Stimulated activated CD4-positive, alpha-beta T cell treated with anti-CD3 and anti-CD28 coated beads, Interleukin-15, amount 100 ng/mL, for 48 hours (primary cell): ENCODE measurements around the gene CCDC106.

ENCODE experiments used
- DNase-seq, 2 donors: peaks; one replicate each; pipeline ENCODE4 v3.0.0-alpha.2; 2020; ENCODE audit warnings: low read depth in 2 of 2

The CCDC106 gene

DNA sequence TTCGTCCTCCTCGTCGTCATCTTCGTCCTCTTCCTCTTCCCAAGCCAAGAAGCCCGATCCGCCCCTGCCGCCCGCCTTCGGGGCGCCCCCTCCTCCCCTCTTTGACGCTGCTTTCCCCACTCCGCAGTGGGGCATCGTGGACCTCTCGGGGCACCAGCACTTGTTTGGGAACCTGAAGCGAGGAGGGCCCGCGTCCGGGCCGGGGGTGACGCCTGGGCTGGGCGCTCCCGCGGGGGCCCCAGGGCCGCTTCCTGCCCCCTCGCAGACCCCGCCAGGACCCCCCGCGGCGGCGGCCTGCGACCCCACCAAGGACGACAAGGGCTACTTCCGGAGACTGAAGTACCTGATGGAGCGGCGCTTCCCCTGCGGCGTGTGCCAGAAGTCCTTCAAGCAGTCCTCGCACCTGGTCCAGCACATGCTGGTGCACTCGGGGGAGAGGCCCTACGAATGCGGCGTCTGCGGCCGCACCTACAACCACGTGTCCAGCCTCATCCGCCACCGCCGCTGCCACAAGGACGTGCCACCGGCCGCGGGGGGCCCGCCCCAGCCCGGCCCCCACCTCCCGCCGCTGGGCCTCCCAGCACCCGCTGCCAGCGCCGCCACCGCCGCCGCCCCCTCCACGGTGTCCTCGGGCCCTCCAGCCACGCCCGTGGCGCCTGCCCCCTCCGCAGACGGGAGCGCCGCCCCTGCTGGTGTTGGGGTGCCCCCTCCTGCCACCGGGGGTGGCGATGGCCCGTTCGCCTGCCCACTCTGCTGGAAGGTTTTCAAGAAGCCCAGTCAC, 33.9 kb upstream of the CCDC106 start:
- no peak for DNase-seq

DNA sequence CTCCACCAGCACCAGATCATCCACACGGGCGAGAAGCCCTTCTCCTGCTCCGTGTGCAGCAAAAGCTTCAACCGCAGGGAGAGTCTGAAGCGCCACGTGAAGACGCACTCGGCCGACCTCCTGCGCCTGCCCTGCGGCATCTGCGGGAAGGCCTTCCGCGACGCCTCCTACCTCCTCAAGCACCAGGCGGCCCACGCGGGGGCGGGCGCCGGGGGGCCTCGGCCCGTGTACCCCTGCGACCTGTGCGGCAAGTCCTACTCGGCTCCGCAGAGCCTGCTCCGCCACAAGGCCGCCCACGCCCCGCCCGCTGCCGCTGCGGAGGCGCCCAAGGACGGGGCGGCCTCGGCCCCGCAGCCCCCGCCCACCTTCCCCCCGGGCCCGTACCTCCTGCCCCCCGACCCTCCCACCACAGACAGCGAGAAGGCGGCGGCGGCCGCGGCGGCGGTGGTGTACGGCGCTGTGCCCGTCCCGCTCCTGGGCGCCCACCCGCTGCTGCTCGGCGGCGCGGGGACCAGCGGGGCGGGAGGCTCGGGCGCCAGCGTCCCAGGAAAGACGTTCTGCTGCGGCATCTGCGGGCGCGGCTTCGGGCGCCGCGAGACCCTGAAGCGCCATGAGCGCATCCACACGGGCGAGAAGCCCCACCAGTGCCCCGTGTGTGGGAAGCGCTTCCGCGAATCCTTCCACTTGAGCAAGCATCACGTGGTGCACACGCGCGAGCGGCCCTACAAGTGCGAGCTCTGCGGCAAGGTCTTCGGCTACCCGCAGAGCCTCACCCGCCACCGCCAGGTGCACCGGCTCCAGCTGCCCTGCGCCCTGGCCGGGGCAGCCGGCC, 33.1 kb upstream of the CCDC106 start:
- DNase-seq = no peak

DNA sequence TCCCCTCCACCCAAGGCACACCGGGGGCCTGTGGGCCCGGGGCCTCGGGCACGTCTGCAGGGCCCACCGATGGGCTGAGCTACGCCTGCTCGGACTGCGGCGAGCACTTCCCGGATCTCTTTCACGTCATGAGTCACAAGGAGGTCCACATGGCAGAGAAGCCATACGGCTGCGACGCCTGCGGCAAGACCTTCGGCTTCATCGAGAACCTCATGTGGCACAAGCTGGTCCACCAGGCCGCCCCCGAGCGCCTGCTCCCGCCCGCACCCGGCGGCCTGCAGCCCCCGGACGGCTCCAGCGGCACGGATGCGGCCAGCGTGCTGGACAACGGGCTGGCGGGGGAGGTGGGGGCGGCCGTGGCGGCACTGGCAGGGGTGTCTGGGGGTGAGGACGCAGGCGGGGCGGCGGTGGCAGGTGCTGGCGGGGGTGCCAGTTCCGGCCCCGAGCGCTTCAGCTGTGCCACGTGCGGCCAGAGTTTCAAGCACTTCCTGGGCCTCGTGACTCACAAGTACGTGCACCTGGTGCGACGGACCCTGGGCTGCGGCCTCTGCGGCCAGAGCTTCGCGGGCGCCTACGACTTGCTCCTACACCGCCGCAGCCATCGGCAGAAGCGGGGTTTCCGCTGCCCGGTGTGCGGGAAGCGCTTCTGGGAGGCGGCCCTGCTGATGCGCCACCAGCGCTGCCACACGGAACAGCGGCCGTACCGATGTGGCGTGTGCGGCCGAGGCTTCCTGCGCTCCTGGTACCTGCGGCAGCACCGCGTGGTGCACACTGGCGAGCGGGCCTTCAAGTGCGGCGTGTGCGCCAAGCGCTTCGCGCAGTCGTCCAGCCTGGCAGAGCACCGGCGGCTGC, 32.2 kb upstream of the CCDC106 start:
- DNase-seq = no peak

DNA sequence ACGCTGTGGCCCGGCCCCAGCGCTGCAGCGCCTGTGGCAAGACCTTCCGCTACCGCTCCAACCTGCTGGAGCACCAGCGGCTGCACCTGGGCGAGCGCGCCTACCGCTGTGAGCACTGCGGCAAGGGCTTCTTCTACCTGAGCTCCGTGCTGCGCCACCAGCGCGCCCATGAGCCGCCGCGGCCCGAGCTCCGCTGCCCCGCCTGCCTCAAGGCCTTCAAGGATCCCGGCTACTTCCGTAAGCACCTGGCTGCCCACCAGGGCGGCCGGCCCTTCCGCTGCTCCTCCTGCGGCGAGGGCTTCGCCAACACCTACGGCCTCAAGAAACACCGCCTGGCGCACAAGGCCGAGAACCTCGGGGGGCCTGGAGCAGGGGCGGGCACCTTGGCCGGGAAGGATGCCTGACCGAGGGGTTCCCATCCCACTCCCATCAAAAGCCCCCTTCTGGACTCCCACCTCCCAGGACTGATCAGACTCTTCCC, 31.6 kb upstream of the CCDC106 start:
- DNase-seq = no peak

DNA sequence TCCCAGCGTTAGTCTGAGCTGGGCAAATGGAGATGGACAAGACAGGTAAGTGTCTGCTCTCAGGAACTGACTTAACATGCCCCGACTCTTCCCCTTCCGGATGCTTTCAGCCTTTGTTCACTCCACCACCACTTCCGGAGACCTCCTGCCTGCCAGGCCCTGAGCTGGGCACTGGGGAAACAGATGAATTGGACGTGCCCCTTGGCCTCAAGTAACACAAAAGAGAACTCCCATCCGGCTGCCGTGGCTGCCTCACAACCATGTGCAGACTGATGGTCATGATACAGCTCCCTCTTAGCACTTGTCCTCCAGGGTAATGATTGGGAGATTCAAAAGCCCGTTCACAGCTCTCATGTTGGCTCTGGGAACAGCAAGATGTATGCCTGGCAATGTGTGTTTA, 30.6 kb upstream of the CCDC106 start:
- no peak for DNase-seq

DNA sequence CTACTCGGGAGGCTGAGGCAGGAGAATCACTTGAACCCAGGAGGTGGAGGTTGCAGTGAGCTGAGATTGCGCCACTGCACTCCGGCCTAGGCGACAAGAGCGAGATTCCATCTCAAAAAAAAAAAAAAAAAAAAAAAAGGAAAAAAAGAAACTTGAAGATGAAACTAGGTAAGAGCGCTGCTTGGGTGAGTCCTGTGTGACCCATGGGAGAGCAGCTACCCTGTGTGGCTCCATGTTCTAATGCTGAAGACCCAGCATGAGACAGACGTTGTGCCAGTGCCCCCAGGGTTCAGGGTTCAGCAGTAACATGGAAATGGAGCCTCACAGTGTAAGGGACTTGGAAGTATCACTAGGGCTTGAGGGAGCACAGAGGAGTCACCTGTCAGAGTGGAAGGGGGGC, 29.6 kb upstream of the CCDC106 start:
- no peak for DNase-seq

DNA sequence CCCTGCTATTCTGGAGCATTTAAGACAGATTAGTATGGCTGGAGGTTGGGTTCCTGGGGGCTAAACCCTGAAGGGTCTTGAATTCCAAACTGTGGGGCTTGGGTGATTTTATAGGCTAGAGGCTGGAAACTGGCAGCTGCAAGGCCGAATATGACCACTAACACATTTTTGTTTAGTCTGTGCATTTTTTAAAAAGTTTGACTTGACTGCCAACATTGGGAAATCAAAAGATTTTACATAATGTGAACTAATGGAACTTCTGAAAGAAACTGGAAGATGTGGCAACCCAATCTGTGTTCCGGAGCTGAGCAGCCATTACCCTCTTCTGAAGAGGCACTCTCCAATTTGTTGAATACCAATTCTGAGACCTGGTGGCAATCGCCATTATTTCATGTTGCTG, 28.7 kb upstream of the CCDC106 start:
- no peak for DNase-seq

DNA sequence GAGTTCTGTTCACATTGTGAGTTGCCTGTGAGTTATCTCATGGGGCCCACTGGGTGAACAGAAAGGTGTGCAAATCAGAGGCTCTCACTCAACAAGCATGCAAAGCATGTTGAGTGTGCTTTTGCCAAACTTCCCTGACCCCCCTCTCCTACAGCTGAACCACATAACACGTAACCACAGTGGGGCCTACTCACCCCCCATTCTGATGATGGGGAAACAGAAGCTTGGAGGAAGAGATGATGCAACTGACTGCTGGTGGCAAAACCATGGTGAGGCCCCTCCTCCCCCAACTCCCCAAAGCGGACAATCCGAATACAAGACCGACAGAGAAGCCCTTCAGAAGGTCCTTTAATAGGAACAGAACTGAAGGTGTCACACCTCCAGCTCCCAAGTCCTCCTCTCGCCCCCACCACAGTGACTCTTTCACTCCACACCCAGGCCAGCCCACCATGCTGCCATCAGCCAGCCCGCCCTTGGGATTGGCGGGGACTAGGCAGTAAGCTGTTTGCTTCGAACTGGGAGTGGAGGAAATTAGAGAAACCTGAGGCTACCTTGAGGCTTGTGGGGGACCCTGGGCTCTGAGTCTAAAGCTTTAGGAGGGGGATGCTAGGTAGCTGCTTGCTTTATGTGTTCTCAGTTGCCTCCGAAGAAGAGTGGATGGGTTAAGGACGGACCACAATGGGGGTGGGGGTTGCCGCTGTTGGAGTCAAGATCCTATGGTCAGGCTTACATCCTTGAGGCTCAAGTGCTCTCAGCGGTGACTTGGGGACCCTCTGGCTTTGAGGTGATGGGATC, 27.4 kb upstream of the CCDC106 start:
- DNase-seq = no peak

DNA sequence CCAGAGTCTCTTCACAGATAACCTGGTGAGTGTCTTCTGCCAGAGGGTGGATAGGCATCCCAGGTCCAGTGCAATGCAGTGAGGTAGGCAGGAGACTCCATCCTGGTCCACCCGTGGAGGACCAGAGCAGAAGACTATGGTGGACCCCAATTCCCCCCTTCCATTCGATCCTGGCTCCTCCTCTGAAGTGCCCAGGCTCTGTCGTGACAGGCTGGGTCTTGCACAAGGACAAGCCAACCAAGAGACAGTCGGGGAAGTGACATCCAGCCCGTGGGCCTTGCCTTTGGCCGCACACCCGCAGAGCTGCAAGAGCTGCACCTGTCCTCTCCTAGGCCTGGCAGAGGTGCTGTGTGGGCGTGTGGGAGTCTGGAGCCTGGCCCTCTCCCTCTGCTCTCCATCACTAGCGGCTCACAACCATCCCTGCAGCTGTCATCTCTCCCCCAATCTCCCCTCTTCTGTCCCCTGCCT, 26.8 kb upstream of the CCDC106 start:
- DNase-seq = no peak

DNA sequence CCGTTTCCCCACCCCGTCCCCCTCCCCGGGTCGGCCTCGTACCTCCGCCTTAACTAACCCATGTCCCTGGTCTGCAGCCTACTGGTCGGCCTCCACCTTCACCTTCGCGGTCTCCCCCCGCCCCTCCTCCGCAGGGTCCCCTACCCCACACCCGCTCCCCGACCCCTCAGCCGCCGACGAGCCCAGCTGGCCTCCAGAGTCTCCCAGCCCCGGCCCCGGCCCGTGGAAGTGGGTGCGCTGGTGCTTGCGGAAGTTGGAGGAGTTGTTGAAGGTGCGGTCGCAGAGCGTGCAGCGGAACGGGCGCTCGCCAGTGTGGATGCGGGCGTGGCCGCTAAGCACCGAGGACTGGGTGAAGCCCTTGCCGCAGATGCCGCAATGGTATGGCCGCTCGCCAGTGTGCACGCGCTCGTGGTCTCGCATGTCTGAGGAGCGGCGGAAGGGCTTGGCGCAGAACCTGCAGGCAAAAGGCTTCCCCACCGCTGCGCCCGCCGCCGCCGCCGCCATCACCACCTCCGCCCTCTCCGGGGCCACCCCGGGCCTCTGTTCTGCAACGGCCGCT, 26.3 kb upstream of the CCDC106 start:
- DNase-seq = no peak

DNA sequence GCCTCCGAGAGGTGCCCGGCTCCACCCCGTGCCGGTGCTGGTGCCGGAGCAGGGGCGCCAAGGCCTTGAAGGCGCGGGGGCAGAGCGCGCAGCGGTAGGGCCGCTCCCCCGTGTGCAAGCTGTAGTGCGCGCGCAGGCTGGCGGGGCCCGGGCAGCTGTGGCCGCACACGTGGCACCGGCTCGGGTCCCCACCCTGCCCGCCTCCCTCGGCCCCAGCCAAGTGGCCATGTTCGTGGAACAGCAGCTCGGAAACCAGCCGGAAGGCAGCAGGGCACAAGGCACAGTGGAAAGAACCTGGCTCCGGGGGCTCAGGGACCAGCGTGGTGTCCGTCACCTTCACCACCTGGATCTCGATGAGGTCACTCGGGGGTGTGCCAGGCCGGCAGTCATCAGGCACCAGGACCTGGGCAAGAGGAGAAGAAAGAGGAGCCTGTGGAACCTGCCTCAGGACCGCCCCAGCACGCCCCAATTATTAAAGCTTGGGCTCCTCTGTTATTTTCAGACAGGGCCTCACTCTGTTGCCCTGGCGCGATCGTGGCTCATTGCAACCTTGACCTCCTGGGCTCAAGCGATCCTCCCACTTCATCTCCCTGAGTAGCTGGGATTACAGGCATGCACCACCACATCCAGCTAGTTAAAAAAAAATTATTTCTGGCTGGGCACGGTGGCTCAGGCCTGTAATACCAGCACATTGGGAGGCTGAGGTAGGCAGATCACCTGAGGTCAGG, 25.6 kb upstream of the CCDC106 start:
- no peak for DNase-seq

DNA sequence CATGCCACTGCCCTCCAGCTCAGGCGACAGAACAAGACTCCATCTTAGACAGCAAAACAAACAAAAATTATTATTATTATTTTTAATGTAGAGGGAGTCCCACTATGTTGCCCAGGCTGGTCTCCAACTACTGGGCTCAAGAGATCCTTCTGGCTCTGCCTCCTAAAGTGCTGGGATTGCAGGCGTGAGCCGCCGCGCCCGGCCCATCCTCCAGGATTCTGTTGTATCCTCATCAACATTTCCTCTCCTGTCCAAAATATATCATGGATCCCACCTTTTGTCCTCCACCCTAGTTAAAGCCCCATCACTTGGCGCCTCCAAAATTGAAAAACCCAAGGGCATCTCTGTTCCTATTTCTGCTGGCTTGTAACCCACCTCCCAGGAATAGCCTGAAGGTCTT, 24.9 kb upstream of the CCDC106 start:
- DNase-seq = no peak

DNA sequence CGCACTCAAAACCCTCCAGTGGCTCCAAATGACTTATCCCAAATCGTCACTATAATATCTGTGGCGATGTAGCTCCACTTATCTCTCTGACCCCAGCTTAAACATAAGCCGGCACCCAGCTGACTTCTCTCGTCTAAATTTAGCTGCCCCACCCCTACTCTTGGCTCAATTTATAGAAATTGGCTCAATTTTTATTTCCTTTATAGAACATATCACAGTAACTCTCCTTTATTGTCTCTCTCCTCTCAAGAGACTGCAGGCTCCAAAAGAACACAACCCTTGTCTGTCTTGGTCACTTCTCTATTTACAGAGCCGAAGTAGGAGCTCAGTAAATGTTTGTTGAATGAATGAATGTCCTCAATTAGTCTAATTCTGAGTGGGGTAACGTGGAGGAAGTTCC, 24.5 kb upstream of the CCDC106 start:
- no peak for DNase-seq

DNA sequence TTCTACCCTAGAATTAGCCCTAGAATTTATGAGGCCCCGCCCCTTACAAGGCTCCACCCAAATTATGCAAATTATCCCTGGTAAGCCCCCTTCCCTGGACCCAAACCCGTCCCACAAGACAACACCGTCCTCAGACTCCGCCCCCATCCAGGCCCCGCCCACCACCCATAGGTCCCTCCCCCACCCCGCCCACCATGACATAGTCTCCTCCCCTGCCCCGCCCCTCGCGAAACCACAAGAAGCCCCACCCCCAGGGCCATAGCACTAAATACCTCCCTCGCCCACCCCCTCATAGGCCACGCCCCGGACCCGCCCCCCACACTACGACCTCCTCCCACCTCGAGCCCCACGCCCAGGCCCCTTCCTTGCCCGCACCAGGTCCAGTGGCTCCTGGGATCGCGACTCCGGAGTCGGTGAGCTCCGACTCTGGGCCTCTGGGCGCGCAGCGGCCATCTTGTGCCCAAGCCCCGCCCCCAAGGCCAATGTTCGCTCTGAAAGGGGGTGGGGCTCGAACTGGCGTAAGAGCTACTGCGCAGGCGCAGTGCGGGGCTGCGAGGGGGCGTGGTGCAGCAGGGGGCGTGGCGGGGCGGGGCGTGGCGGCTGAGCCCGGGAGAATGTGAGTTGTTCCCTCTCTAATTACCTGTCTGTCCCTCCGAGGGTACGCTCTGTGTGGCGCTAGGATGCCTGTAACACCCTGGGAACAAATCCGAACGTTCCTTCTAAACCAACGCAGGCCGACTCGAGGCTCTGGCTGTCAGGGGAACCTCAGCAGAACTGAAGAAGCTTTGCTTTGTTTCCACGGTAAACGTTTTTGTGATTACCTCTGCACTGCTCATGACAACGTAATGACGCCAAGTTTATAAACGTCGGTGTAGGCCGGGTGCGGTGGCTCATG, 23.7 kb upstream of the CCDC106 start, which contains the start of gene ZNF784:
Gene ZNF784 (minus strand): TSS at position 458 of the 895 bp plus-strand sequence. CDS start 5 bp downstream, at position 453.
- DNase-seq = peak; percentile 91 to 92

DNA sequence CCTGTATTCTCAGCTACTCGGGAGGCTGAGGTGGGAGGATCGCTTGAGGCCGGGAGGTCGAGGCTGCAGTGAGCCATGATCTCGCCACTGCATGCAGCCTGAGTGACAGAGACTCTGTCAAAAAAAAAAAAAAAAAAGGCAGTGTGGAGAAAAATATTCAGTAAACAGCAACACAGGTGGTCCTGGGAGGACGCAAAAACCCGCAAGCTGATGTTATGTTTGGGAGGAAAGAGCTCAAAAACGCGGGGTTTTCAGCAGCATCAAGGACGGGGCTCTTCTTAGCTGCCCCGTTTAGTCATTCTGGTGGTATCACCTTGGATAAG, 23.0 kb upstream of the CCDC106 start:
- no peak for DNase-seq

DNA sequence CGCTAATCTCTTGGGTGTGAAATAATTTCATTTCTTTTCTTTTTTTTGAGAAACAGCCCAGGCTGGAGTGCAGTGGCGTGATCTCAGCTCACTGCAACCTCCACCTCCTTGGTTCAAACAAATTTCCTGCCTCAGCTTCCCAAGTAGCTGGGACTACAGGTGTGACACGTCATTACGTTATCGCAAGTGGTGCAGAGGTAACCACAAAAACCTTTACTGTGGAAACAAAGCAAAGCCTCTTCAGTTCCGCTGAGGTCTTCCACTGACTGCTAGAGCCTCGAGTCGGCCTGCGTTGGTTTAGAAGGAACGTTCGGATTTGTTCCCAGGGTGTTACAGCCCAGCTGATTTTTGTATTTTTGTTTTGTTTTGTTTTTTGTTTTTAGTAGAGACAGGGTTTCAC, 21.7 kb upstream of the CCDC106 start:
- no peak for DNase-seq

DNA sequence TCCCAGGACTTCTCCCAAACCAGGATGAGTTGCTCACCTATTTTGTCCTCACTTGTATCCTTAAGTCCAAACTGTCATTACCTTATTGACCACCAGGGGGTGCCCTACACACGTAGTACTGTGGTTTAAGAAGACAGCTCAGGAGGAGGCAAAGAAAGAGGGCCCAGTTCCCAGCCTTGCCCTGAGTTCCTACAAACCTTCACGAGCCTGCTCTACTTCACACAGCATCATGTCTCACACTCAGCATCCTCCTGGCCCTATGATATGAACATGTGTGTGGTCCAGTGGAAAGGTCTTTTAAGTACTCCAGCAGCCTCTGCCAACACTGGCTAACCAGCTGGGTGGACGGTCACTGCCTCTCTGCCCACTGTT, 15.6 kb upstream of the CCDC106 start:
- peak; percentile 81 to 86 for DNase-seq

DNA sequence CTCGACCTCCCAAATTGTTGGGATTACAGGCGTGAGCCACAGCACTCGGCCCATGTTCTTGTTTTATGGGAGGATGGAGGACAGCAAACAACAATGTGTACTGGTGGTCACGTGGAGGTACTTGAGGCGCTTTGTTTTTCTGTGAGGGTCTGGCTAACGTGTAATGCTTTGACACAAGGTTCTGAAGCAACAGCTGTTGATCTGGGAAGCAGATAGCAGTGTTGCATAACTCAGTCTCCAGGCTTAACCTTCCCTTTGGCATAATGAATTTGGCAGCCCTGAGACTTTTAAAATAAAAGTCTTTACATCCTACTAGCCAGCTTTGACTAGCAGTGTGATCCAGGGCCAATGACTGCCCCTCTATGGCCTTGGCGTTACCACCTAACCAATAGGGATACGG, 14.2 kb upstream of the CCDC106 start:
- DNase-seq = no peak

DNA sequence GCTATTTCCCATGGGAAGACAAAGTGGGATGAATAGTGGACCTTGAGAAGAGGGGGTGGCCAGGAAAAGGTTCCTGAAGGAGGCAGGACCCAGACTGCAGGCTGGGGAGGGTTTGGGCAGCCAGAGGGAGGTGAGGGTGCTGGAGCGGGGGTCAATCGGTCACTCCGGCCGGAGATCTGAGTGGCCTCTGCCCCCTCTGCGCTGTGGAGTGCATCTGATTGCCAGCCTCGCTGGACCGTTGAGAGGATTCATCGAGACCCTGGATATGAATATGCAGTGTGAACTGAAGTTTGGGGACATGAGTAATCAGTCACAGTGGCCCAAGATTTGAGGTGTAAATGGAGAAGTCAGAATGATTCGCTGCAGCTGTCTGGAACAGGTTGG, 12.7 kb upstream of the CCDC106 start:
- DNase-seq = no peak
